NCI-H2196 treated with DMSO at 0.1 percent for 48 hours (cell line): ENCODE results near the gene RAB7A.
"Not testable (repeated sequence)": the region's sequence is repeated elsewhere in the genome, so short reads cannot be mapped to it uniquely, and the experiment has no call there.

Source experiments
- DNase-seq: peaks from one replicate; lab custom pipeline; 2025; ENCODE audit not compliant: unreplicated experiment; lab: John Stamatoyannopoulos, UW

The RAB7A gene

GRCh38 chr3:128749561-128749960 lies 23.6 kb downstream of the RAB7A start:
- not testable (repeated sequence) for DNase-seq

GRCh38 chr3:128753715-128754114 lies 27.7 kb downstream of the RAB7A start:
- DNase-seq, result no peak

- no peak for DNase-seq
These were observed 34.1 kb downstream of the RAB7A start for GRCh38 chr3:128760042-128760441.

GRCh38 chr3:128760881-128761280 lies 34.9 kb downstream of the RAB7A start:
- no peak for DNase-seq

- no peak for DNase-seq
These were observed 35.4 kb downstream of the RAB7A start for GRCh38 chr3:128761392-128761791.

- DNase-seq, result no peak
These were observed 38.0 kb downstream of the RAB7A start for GRCh38 chr3:128763967-128764366.

- DNase-seq, result no peak
These were observed 38.9 kb downstream of the RAB7A start for GRCh38 chr3:128764863-128765262.

GRCh38 chr3:128767094-128767750 lies 41.2 kb downstream of the RAB7A start:
- DNase-seq, result no peak

GRCh38 chr3:128768471-128768870 lies 42.5 kb downstream of the RAB7A start:
- no peak for DNase-seq

GRCh38 chr3:128770387-128770786 lies 44.4 kb downstream of the RAB7A start:
- no peak for DNase-seq

GRCh38 chr3:128773189-128773588 lies 47.2 kb downstream of the RAB7A start:
- not testable (repeated sequence) for DNase-seq

GRCh38 chr3:128773592-128773991 lies 47.6 kb downstream of the RAB7A start:
- not testable (repeated sequence) for DNase-seq

GRCh38 chr3:128775241-128775640 lies 49.3 kb downstream of the RAB7A start:
- no peak for DNase-seq

GRCh38 chr3:128775906-128776542 lies 50.0 kb downstream of the RAB7A start:
- no peak for DNase-seq

- no peak for DNase-seq
These were observed 54.3 kb downstream of the RAB7A start for GRCh38 chr3:128780101-128780837.

GRCh38 chr3:128781164-128781563 lies 55.2 kb downstream of the RAB7A start:
- DNase-seq, result no peak

- no peak for DNase-seq
These were observed 56.5 kb downstream of the RAB7A start for GRCh38 chr3:128782282-128783146.

- no peak for DNase-seq
These were observed 57.8 kb downstream of the RAB7A start for GRCh38 chr3:128783774-128784173.

GRCh38 chr3:128784232-128784631 lies 58.2 kb downstream of the RAB7A start:
- DNase-seq, result no peak

- DNase-seq, result no peak
These were observed 58.9 kb downstream of the RAB7A start for GRCh38 chr3:128784843-128785242.

- no peak for DNase-seq
These were observed 60.5 kb downstream of the RAB7A start for GRCh38 chr3:128786434-128787020.
